CD4-positive, alpha-beta T cell treated with Interleukin-12 subunit alpha and Interleukin-12 subunit beta, for 1 hour (primary cell): ENCODE results near the gene TAF11L3.
"Not testable (repeated sequence)": the region's sequence is repeated elsewhere in the genome, so short reads cannot be mapped to it uniquely, and the experiment has no call there.

Experiments used
- DNase-seq: peaks from one replicate; pipeline ENCODE4 v3.0.0-alpha.2; 2020

The TAF11L3 gene

DNA sequence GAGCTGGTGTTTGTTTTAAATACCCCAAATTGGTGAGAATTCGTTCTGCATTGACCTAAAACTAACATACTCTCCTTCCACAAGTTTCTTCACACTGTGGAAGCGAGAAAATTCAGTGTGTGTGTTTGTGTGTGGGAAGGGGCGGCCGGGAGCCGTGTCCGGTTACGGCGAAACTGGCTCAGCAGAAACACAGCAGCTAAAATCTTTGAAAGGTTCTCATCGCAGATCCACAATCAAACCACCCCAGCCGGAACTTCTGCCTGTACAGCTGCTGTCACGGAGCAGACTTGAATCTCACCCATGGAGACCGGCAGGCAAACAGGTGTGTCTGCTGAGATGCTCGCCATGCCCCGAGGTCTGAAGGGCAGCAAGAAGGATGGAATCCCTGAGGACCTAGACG, at the start of gene TAF11L3:
Gene TAF11L3 (plus strand): TSS at position 301 of the 400 bp plus-strand sequence.
- not testable (repeated sequence) for DNase-seq

DNA sequence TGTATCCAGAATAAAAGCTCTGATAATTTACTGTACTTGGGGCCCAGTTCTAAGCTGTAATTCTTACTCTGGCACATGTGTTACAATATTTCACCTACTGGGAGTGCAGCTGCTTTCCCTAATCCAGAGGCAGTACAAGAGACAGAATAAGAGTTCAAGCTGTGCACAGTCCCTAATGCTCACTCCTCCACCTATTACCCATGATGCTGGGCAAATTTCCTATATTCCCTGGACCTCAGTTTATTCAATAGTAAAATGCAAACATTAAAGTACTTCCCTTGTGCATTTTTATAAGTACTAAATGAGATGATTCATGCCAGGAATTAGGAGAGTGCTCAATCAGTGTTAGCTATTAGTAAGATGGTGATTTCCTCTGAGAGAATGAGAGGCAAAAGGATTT, 48.1 kb upstream of the TAF11L3 start:
- DNase-seq = no peak

DNA sequence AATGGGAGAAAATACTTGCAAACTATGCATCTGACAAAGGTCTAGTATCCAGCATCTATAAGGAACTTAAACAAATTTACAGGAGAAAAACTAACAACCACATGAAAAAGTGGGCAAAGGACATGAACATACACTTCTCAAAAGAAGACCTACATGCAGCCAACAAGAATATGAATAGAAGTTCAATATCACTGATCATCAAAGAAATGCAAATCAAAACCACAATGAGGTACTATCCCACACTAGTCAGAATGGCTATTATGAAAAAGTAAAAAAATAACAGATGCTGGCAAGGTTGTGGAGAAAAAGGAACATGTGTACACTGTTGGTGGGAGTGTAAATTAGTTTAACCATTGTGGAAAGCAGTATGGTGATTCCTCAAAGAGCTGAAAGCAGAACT, 43.1 kb upstream of the TAF11L3 start:
- DNase-seq = not testable (repeated sequence)

DNA sequence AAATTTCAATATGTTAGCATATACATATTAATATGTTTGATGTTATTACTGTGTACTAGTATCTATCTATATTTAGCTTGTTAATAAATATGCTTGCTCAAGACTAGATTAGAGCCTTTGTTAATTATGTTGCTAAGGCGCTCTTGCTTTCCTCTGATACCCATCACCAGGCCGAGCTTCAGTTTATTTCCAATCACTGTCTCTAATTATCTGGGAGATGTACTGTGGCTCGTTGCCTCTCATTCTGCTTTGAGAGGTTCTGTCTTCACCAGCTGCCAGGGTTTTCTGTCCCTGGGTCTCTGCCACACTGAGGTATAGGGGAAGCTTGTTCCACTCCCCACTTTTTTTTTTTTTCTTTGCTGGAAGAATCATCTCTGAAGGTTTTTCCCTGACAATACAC, 41.1 kb upstream of the TAF11L3 start:
- no peak for DNase-seq

DNA sequence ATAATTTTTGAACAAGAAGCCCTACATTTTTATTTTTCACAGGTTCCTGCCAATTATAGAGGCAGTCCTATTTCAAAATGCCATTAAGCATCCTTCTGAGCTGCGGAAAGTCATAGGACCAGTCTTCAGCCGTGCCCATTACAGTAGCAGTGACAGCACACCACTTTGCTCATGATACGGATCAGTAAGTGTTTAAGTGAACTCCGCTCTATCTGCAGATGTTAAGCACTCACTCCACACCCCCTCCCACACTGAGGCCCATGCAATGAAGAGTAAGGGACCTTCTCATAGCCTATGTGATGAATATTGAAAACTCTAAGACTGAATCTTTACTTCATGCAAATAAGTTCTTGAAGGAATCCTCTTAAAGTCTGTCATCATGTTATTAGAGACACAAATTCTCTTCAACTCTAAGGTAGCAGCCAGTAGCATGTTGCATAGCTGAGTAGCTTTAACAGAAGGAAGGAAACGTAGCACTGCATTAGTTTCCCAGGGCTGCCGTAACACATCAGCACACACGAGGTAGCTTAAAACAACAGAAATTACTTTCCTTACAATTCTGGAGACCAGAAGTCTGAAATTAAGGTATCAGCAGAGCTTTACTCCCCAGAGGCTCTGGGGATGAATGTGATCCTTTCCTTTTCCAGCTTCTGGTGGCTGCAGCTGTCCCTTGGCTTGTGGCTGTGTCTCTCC, 40.4 kb upstream of the TAF11L3 start:
- no peak for DNase-seq

DNA sequence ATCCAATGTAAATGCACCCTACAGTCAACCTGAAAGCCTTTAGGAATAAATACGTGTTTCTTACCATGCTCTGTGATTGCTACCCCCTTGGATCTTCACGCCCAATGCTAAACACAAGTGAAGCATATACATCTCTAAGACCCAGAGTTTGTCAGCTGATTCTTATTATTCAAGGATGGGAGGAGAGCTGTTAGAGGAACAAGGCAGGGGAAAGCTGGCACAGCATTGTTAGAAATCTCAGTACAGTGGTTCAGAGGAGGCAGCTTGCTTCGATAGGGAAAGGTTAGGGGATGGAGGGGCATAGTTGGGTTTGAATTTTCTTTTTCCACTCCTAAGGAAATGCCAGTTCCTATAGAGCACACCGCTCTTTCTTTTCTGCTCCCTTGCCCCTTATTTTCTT, 36.8 kb upstream of the TAF11L3 start:
- no peak for DNase-seq

DNA sequence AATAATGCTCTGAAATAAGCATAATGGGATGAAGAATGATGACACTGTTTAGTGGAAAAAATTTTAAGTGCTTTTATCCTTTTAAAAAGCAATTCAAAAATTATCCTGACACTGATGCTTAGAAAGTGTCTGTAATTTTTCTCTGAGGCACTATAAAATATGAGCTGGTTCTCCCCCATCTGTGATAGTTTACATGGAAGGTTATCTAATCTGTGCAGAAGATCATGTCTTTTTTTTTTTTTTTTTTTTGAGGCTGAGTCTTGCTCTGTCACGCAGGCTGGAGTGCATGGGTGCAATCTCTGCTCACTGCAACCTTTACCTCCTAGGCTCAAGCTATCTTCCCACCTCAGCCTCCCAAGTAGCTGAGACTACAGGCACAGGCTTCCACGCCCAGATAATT, 35.4 kb upstream of the TAF11L3 start:
- DNase-seq = no peak

DNA sequence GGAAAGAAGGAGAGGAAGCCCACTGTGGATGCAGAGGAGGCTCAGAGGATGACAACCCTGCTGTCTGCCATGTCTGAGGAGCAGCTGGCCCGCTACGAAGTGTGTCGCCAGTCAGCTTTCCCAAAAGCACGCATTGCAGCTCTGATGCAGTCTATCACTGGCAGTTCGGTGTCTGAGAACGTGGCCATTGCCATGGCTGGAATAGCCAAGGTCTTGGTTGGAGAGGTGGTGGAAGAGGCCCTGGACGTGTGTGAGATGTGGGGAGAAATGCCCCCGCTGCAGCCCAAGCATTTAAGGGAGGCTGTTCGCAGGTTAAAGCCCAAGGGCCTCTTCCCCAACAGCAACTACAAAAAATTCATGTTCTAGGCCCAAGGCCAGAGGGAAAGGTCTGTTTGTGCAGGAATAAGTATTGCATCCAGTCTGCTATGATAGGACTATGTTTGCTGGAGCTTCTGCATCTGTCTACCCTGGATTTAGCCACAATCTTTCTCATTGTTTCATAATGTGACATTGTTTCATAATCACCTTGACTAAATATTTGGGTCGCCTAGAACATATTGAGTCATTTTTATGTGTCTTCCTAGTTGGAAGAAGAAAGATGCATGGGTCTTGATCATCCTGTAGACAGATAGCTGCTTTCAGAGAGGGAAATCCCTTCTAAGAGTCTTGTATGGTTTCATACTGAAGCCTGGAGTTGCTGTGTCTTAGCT, 31.5 kb upstream of the TAF11L3 start:
- DNase-seq = not testable (repeated sequence)

DNA sequence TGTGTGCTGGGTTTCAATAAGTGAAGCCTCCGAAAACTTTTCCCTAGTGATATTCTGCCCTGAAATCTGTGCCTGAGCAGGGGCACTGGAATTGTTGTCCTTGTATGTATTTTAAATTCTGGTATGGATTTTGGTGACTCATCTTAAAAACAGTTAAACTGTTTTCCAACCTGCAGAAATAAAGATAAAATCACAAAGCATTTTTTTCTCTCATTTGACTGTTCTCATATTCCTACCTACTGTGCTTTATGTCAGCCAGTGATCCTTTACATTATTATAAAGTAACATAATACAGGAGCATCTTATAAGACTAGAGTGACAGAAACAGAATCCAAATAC, 31.0 kb upstream of the TAF11L3 start:
- no peak for DNase-seq

DNA sequence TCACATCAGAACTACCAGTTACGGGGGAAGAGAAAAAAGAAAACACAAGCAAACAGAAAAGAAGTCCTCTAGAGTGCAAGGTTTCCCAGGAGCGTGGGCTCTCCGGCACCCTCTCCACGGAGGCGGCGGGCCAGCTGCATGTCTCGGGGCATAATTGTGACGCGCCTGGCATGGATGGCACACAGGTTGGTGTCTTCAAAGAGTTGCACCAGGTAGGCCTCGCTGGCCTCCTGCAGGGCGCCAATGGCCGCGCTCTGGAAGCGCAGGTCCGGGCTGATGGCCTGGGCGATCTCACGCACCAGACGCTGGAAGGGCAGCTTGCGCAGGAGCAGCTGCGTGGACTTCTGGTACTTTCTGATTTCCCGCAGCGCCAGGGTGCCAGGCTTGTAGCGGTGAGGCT, 26.9 kb upstream of the TAF11L3 start:
- DNase-seq = not testable (repeated sequence)

DNA sequence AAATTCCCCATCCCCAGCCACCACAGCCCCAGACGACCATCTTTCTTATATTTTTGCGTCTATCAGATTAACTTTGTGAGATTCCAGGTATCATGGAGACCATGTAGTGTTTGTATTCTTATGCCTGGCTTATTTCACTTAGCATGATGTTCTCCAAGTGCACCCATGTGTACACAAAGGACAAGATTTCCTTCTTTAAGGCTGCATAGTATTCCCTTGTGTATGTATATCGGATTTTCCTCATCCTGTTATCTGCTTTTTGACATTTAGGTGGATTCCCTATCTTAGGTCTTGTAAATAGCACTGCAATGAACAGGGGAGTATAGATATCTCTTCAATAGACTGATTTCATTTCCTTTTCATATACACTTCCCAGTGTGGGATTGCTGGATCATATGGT, 25.4 kb upstream of the TAF11L3 start:
- DNase-seq = no peak

DNA sequence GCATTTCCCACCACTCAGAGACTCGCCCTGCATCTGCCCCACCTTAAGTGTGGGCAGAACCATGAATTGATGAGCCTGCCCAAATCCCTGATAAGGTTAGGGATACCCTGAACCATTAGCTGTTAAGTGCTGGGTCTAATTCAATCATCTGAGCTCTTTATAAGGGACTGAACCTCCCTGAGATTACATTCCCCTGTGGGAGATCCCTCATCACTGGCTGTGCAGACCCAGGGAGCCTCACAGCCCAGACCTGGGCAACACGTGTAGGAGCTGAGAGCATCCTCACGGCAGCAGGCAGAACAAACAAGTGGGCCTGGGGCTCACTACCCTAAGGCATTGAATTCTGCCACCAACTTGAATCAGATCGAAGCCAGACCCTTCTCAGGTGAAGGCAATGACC, 20.7 kb upstream of the TAF11L3 start:
- DNase-seq = no peak

DNA sequence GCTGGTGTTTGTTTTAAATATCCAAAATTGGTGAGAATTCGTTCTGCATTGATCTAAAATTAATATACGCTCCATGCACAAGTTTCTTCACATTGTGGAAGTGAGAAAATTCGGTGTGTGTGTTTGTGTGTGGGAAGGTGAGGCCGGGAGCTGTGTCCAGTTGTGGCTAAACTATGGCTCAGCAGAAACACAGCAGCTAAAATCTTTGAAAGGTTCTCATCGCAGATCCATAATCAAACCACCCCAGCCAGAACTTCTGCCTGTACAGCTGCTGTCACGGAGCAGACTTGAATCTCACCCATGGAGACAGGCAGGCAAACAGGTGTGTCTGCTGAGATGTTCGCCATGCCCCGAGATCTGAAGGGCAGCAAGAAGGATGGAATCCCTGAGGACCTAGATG, 20.2 kb upstream of the TAF11L3 start, which contains the start of gene TAF11L2:
Gene TAF11L2 (plus strand): TSS at position 301 of the 400 bp plus-strand sequence.
- not testable (repeated sequence) for DNase-seq

DNA sequence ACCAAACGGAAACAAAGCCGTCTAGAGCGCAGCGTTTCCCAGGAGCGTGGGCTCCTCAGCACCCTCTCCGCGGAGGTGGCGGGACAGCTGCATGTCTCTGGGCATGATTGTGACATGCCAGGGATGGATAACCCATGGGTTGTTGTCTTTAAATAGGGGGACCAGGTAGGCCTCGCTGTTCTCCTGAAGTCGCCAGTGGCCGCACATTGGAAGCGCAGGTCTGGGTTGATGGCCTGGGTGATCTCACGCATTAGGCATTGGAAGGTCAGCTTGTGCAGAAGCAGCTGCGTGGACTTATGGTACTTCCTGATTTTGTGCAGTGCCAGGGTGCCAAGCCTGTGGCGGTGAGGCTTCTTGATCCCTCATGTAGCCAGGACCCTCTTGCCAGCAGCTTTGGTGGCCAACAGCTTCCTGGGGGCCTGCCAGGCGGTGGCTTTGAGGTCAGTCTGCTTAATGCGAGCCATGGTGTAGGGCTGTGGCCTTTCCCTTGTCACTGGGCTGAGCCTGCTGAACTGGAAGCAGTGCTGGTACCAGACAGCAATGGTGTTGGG, 6.3 kb upstream of the TAF11L3 start:
- no peak for DNase-seq

DNA sequence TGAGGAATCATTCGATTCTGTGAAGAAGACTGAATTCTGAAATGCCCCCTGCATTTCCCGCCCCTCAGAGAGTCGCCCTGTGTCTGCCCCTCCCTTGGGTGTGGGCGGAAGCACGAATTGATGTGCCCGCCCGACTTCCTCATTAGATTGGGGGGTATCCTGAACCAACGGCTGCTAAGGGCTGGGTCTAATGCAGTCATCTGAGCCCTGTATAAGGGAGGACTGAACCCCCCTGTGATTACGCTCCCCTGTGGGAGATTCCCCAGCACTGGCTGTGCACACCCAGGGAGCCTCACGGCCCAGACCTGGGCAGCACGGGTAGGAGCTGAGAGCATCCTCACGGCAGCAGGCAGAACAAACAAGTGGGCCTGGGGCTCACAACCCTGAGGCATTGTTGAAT, 641 bp upstream of the TAF11L3 start:
- not testable (repeated sequence) for DNase-seq

DNA sequence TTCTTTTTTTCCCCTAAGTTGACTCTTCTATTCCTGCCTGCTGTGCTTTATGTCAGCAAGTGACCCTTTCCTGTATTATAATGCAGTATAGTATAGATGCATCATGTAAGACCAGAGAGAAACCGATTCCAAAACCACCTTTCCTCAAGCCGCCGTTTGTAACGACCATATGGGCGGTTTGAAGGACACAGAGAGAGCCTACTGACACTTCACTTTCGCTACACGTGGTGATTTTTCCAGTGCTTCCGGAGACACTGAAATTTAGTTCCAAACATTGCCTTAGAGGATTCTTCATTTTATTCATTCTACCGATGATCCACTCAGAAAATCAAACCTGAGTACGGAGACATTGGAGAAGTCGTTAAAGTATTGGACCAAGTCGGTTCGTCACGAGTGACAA, 1.3 kb downstream of the TAF11L3 start:
- DNase-seq = not testable (repeated sequence)

DNA sequence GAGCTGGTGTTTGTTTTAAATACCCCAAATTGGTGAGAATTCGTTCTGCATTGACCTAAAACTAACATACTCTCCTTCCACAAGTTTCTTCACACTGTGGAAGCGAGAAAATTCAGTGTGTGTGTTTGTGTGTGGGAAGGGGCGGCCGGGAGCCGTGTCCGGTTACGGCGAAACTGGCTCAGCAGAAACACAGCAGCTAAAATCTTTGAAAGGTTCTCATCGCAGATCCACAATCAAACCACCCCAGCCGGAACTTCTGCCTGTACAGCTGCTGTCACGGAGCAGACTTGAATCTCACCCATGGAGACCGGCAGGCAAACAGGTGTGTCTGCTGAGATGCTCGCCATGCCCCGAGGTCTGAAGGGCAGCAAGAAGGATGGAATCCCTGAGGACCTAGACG, 3.3 kb downstream of the TAF11L3 start, which contains the start of gene TAF11L4:
Gene TAF11L4 (plus strand): TSS at position 301 of the 400 bp plus-strand sequence.
- not testable (repeated sequence) for DNase-seq

DNA sequence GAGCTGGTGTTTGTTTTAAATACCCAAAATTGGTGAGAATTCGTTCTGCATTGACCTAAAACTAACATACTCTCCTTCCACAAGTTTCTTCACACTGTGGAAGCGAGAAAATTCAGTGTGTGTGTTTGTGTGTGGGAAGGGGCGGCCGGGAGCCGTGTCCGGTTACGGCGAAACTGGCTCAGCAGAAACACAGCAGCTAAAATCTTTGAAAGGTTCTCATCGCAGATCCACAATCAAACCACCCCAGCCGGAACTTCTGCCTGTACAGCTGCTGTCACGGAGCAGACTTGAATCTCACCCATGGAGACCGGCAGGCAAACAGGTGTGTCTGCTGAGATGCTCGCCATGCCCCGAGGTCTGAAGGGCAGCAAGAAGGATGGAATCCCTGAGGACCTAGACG, 6.8 kb downstream of the TAF11L3 start, which contains the start of gene TAF11L5:
Gene TAF11L5 (plus strand): TSS at position 301 of the 400 bp plus-strand sequence.
- DNase-seq = not testable (repeated sequence)

DNA sequence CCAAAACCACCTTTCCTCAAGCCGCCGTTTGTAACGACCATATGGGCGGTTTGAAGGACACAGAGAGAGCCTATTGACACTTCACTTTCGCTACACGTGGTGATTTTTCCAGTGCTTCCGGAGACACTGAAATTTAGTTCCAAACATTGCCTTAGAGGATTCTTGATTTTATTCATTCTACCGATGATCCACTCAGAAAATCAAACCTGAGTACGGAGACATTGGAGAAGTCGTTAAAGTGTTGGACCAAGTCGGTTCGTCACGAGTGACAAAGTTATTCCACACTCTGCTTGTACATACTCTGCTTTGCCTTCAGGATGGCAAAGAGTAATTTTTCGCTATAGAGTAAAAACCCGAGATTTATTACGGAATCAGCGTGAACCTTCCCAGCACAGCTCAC, 8.3 kb downstream of the TAF11L3 start:
- peak; percentile 13 for DNase-seq

DNA sequence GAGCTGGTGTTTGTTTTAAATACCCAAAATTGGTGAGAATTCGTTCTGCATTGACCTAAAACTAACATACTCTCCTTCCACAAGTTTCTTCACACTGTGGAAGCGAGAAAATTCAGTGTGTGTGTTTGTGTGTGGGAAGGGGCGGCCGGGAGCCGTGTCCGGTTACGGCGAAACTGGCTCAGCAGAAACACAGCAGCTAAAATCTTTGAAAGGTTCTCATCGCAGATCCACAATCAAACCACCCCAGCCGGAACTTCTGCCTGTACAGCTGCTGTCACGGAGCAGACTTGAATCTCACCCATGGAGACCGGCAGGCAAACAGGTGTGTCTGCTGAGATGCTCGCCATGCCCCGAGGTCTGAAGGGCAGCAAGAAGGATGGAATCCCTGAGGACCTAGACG, 10.2 kb downstream of the TAF11L3 start, which contains the start of gene TAF11L6:
Gene TAF11L6 (plus strand): TSS at position 301 of the 400 bp plus-strand sequence.
- not testable (repeated sequence) for DNase-seq
